Measurements from ENCODE around the gene KLF16.

KLF16 gene

DNA sequence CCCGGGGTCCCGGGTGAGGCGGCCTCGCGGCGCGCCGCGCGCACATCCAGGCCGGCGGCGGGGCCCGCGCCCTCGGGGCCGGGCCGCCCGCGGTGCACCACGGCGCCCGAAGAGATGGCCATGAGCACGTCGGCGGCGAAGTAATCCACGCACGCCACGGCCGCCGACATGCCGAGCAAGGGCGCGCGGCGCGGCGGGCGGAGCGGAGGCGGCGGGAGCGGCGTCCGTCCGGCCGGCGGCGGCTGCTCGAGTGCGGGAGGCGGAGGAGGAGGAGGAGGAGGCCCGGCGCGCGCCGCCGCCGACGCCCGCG is at the start of gene KLF16:
Gene KLF16 (minus strand): TSS at position 252 of the 310 bp plus-strand sequence. CDS start 82 bp downstream, at position 170.
- H3K27ac ChIP-seq, result peak within 1 kb of the TSS; percentile 97
- no peaks in the 10 kb centered on the region for H3K27me3 ChIP-seq (ENCODE audit: insufficient read depth, low read depth, severe bottlenecking)
- no peak for DNase-seq
- H3K36me3 ChIP-seq, result no peaks in the 10 kb centered on the region
- TF ChIP-seq, protein P1, sequence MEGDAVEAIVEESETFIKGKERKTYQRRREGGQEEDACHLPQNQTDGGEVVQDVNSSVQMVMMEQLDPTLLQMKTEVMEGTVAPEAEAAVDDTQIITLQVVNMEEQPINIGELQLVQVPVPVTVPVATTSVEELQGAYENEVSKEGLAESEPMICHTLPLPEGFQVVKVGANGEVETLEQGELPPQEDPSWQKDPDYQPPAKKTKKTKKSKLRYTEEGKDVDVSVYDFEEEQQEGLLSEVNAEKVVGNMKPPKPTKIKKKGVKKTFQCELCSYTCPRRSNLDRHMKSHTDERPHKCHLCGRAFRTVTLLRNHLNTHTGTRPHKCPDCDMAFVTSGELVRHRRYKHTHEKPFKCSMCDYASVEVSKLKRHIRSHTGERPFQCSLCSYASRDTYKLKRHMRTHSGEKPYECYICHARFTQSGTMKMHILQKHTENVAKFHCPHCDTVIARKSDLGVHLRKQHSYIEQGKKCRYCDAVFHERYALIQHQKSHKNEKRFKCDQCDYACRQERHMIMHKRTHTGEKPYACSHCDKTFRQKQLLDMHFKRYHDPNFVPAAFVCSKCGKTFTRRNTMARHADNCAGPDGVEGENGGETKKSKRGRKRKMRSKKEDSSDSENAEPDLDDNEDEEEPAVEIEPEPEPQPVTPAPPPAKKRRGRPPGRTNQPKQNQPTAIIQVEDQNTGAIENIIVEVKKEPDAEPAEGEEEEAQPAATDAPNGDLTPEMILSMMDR (IDR thresholded peaks at IDR 0.05; ENCODE audit: low read depth, low read length), result no peak
- peak within 1 kb of the TSS; percentile 74 for H3K4me3 ChIP-seq (ENCODE audit: low read depth, low read length)
- H3K9me3 ChIP-seq (ENCODE audit: severe bottlenecking), result peaks cover 2% of the 10 kb centered on the region

DNA sequence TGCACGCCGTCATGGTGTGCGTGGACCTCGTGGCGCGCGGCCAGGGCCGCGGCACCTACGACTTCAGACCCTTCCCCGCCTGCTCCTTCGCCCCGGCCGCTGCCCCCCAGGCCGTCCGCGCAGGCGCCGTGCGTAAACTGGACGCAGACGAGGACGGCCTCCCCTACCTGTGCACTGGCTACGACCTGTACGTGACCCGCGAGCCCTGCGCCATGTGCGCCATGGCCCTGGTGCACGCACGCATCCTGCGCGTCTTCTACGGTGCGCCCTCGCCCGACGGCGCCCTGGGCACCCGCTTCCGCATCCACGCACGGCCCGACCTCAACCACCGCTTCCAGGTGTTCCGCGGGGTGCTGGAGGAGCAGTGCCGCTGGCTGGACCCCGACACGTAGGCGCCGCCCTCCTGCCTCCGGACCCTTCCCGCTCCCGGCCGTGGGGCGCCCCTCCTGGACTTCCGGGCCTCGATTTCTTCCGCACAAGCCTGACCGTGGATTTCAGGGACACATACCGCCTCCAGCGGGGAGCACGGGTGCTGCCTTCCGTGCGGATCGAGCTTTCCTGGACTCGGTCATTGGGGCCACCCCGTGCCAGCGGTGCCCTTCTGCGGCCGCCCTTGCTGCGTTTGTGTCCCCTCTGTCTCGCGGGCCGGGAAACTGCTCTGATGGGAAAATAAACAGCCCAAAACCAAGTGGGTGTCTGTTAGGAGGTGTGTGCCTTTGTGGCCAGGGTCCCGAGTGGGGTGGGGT is 49.6 kb upstream of the KLF16 start:
- peaks cover 3% of the 10 kb centered on the region for H3K9me3 ChIP-seq (ENCODE audit: severe bottlenecking)
- TF ChIP-seq, protein P1 (IDR thresholded peaks at IDR 0.05; ENCODE audit: low read depth, low read length), result no peak
- H3K4me3 ChIP-seq (ENCODE audit: low read depth, low read length), result no peak overlapping the region
- no peak for DNase-seq
- H3K27me3 ChIP-seq (ENCODE audit: insufficient read depth, low read depth, severe bottlenecking), result no peaks in the 10 kb centered on the region
- H3K36me3 ChIP-seq, result peaks cover 58% of the 10 kb centered on the region
- no peak overlapping the region for H3K27ac ChIP-seq

DNA sequence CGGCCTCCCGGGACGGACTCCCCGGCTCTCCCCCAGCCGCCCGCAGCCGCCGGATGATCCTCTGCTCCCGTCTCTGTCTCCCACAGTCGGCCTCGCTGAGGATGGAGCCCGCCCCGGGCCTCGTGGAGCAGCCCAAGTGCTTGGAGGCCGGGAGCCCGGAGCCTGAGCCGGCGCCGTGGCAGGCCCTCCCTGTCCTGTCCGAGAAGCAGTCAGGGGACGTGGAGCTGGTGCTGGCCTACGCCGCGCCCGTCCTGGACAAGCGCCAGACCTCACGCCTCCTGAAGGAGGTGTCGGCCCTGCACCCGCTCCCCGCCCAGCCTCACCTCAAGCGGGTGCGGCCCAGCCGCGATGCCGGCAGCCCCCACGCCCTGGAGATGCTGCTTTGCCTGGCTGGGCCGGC is 48.6 kb upstream of the KLF16 start:
- no peak overlapping the region for H3K4me3 ChIP-seq (ENCODE audit: low read depth, low read length)

DNA sequence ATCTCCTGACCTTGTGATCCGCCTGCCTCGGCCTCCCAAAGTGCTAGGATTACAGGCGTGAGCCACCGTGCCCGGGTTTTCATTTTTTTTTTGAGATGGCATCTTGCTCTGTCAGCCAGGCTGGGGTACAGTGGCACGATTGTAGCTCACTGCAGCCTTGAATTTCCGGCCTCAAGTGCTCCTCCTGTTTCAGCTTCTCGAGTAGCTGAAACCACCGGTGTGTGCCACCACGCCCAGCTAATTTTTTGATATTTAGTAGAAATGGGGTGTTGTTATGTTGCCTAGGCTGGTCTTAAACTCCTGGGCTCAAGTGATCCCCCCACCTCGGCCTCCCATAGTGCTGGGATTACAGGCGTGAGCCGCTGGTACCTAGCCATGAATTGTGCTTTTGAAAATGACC is 47.7 kb upstream of the KLF16 start:
- H3K27me3 ChIP-seq (ENCODE audit: insufficient read depth, low read depth, severe bottlenecking), result no peaks in the 10 kb centered on the region
- H3K27ac ChIP-seq, result no peak overlapping the region
- peaks cover 60% of the 10 kb centered on the region for H3K36me3 ChIP-seq
- peaks cover 3% of the 10 kb centered on the region for H3K9me3 ChIP-seq (ENCODE audit: severe bottlenecking)
- TF ChIP-seq, protein P1 (IDR thresholded peaks at IDR 0.05; ENCODE audit: low read depth, low read length), result no peak
- no peak for DNase-seq
- no peak overlapping the region for H3K4me3 ChIP-seq (ENCODE audit: low read depth, low read length)

More for the DNA sequence above, 48.6 kb upstream of the KLF16 start:
- TF ChIP-seq, protein P1 (IDR thresholded peaks at IDR 0.05; ENCODE audit: low read depth, low read length), result no peak
- peaks cover 54% of the 10 kb centered on the region for H3K36me3 ChIP-seq
- no peak overlapping the region for H3K27ac ChIP-seq
- DNase-seq, result no peak
- peaks cover 3% of the 10 kb centered on the region for H3K9me3 ChIP-seq (ENCODE audit: severe bottlenecking)
- H3K27me3 ChIP-seq (ENCODE audit: insufficient read depth, low read depth, severe bottlenecking), result no peaks in the 10 kb centered on the region

DNA sequence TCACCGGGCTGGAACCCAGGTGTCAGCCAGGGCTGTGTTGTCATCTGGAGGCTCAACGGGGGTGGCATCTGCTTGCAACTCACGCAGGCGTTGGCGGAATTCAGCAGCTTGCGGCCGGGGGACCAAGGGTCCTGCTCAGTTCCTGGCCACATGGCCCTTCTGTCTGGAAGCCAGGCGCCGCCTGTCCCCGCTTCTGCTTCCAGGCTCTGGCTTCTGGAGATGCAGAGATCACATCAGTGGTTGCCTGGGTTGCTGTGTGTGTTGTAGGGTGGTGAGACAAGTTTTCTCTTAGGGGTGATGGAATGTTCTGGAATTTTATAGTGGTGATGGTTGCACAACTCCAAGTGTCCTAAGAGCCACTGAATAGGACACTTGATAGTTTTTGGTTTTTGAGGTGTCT is 46.8 kb upstream of the KLF16 start:
- Histone ChIP-seq H3K9me3 (ENCODE audit: severe bottlenecking) (peaks cover 3% of the 10 kb centered on the region), H3K27ac (no peak overlapping the region), H3K36me3 (peaks cover 64% of the 10 kb centered on the region), H3K4me3 (ENCODE audit: low read depth, low read length) (no peak overlapping the region), H3K27me3 (ENCODE audit: insufficient read depth, low read depth, severe bottlenecking) (no peaks in the 10 kb centered on the region)
- TF ChIP-seq, protein P1 (IDR thresholded peaks at IDR 0.05; ENCODE audit: low read depth, low read length), result no peak
- DNase-seq, result no peak

DNA sequence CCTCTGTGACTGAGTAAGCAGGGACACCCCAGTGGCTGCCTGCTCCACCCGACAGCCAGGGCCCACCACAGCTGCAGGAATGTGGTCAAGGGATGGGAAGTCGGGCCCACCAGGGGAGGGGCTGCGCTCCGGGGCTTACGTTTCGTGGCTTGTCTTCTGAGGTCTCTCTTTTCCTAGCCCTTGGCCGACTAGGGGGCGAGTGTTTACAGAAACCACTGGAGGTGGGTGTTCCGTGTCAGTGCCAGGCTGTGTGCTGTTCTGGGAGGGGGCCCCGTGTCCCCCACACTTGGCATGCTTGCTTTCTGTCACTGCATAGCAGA is 46.3 kb upstream of the KLF16 start:
- no peak for DNase-seq
- no peaks in the 10 kb centered on the region for H3K27me3 ChIP-seq (ENCODE audit: insufficient read depth, low read depth, severe bottlenecking)
- H3K9me3 ChIP-seq (ENCODE audit: severe bottlenecking), result peaks cover 3% of the 10 kb centered on the region
- no peak overlapping the region for H3K27ac ChIP-seq
- peaks cover 61% of the 10 kb centered on the region for H3K36me3 ChIP-seq
- TF ChIP-seq, protein P1 (IDR thresholded peaks at IDR 0.05; ENCODE audit: low read depth, low read length), result no peak
- H3K4me3 ChIP-seq (ENCODE audit: low read depth, low read length), result no peak overlapping the region

Data from WERI-Rb-1 (cell line).